H1 (cell line): ENCODE results near the gene SNX24. TPM values are rescaled to one million over a fixed set of nuclear protein-coding genes. Genes with fewer than 3 reads are reported as not detected.

ENCODE experiments used
- CTCF ChIA-PET: fragments of 300-600 bp; sonication (Branson Sonifier 250); formaldehyde crosslinking; loops from one replicate; lab custom pipeline; 2021; ENCODE audit not compliant: partially characterized antibody; lab: Charles Lee
- POLR2A ChIA-PET: fragments of 300-600 bp; sonication (Branson Sonifier 250); formaldehyde crosslinking; loops from one replicate; lab custom pipeline; 2021; ENCODE audit warnings: inconsistent platforms; ENCODE audit not compliant: partially characterized antibody; lab: Charles Lee
- DNase-seq, 2 experiments: peaks; one replicate each; pipeline versions ENCODE4 v3.0.0 to v3.0.0-alpha.2; 2010 to 2022; ENCODE audit warnings: low spot score in 2 of 2, low read depth in 1 of 2, mixed read lengths in 1 of 2
- FAIRE-seq: peaks from 2 replicates; lab custom pipeline; 2011; peaks lifted over from hg19 to GRCh38; lab: Jason Lieb, UNC
- H2AFZ ChIP-seq: 2 replicates; pipeline ENCODE4 v1.8.1; 2012; ENCODE audit warnings: low read length, inconsistent platforms
- H2AK5ac ChIP-seq: 2 replicates; pipeline ENCODE4 v1.6.1; 2013; ENCODE audit warnings: low read depth, low read length
- H2BK120ac ChIP-seq: replicated peaks from 2 replicates; pipeline ENCODE3; 2013; ENCODE audit warnings: low read depth, low read length, inconsistent platforms
- H2BK12ac ChIP-seq: 2 replicates; pipeline ENCODE4 v1.6.1; 2013; ENCODE audit warnings: low read depth, low read length
- H2BK15ac ChIP-seq: 2 replicates; pipeline ENCODE4 v1.6.1; 2013; ENCODE audit warnings: low read length
- H2BK20ac ChIP-seq: 2 replicates; pipeline ENCODE4 v1.6.1; 2013; ENCODE audit warnings: low read length
- H2BK5ac ChIP-seq: 2 replicates; pipeline ENCODE4 v1.6.1; 2013; ENCODE audit warnings: low read depth, low read length
- H3K14ac ChIP-seq: 2 replicates; pipeline ENCODE4 v1.6.1; 2013; ENCODE audit warnings: inconsistent platforms; ENCODE audit not compliant: insufficient read length
- H3K18ac ChIP-seq: 2 replicates; pipeline ENCODE4 v1.6.1; 2013; ENCODE audit warnings: low read length; ENCODE audit errors: extremely low read depth
- H3K23ac ChIP-seq: 2 replicates; pipeline ENCODE4 v1.6.1; 2013; ENCODE audit warnings: inconsistent platforms; ENCODE audit not compliant: insufficient read length
- H3K23me2 ChIP-seq: 2 replicates; pipeline ENCODE4 v1.6.1; 2013; ENCODE audit warnings: low read depth, low read length
- H3K27ac ChIP-seq: 2 replicates; pipeline ENCODE4 v1.6.1; 2011; ENCODE audit warnings: low read depth, low read length, inconsistent platforms
- H3K27me3 ChIP-seq, 4 experiments: replicated peaks in 1 of 4; 1 replicate in 1 of 4; 2 replicates in 3 of 4; pipeline versions ENCODE4 v1.6.1 to v1.8.1; 2011 to 2013; ENCODE audit warnings: low read length in 3 of 4, mild to moderate bottlenecking in 3 of 4, inconsistent platforms in 2 of 4, mixed read lengths in 2 of 4, moderate library complexity in 1 of 4; ENCODE audit not compliant: control insufficient read depth in 3 of 4, insufficient read depth in 3 of 4; ENCODE audit errors: extremely low read depth in 1 of 4
- H3K36me3 ChIP-seq, 4 experiments: 2 replicates each; pipeline versions ENCODE4 v1.6.1 to v1.8.1; 2011 to 2013; ENCODE audit warnings: mild to moderate bottlenecking in 4 of 4, low read length in 3 of 4, moderate library complexity in 2 of 4, control low read depth in 1 of 4, inconsistent platforms in 1 of 4; ENCODE audit not compliant: insufficient read depth in 4 of 4, control insufficient read depth in 2 of 4
- H3K4ac ChIP-seq: replicated peaks from 2 replicates; pipeline ENCODE3; 2013; ENCODE audit warnings: low read length, low read depth, mixed read lengths, inconsistent platforms; ENCODE audit not compliant: insufficient read length
- H3K4me1 ChIP-seq, 4 experiments: replicated peaks in 1 of 4; 1 replicate in 1 of 4; 2 replicates in 3 of 4; pipeline versions ENCODE4 v1.6.1 to v1.8.1; 2011 to 2013; ENCODE audit warnings: low read length in 3 of 4, inconsistent platforms in 2 of 4, mixed read lengths in 1 of 4; ENCODE audit not compliant: insufficient read depth in 4 of 4, control insufficient read depth in 3 of 4
- H3K4me2 ChIP-seq, 2 experiments: 2 replicates each; pipeline versions ENCODE4 v1.6.1 to v1.8.1; 2011 to 2013; ENCODE audit warnings: low read depth in 2 of 2, low read length in 2 of 2, control low read depth in 1 of 2, inconsistent platforms in 1 of 2, mild to moderate bottlenecking in 1 of 2; ENCODE audit not compliant: insufficient read depth in 1 of 2
- H3K4me3 ChIP-seq, 4 experiments: fragments of 200-600, 300-600 bp in 1 of 4; sonication (generic), shearing (Covaris generic), sonication (Bioruptor Twin) in 1 of 4; 2 replicates each; pipeline versions ENCODE4 v1.5.1 to v1.8.1; 2011 to 2016; ENCODE audit warnings: low read length in 4 of 4, low read depth in 3 of 4, control low read depth in 2 of 4, inconsistent platforms in 2 of 4, mild to moderate bottlenecking in 2 of 4, mixed read lengths in 1 of 4, moderate library complexity in 1 of 4; ENCODE audit not compliant: insufficient read depth in 2 of 4; ENCODE audit errors: extremely low read depth in 1 of 4
- H3K56ac ChIP-seq: replicated peaks from 2 replicates; pipeline ENCODE3; 2013; ENCODE audit warnings: low read depth, mild to moderate bottlenecking, mixed read lengths, low read length, inconsistent platforms; ENCODE audit not compliant: insufficient read length
- H3K79me1 ChIP-seq: 2 replicates; pipeline ENCODE4 v1.6.1; 2013; ENCODE audit warnings: low read depth, low read length, control low read depth
- H3K79me2 ChIP-seq, 2 experiments: 2 replicates each; pipeline versions ENCODE4 v1.6.1 to v1.8.1; 2012 to 2013; ENCODE audit warnings: low read length in 2 of 2, mild to moderate bottlenecking in 2 of 2, inconsistent platforms in 1 of 2; ENCODE audit not compliant: insufficient read depth in 2 of 2, control insufficient read depth in 1 of 2
- H3K9ac ChIP-seq, 4 experiments: replicated peaks in 1 of 4; 1 replicate in 1 of 4; 2 replicates in 3 of 4; pipeline versions ENCODE4 v1.6.1 to v1.8.1; 2011 to 2013; ENCODE audit warnings: low read depth in 3 of 4, low read length in 3 of 4, control low read depth in 2 of 4, mild to moderate bottlenecking in 2 of 4, moderate library complexity in 2 of 4, inconsistent platforms in 1 of 4; ENCODE audit errors: extremely low read depth in 1 of 4
- H3K9me3 ChIP-seq, 2 experiments: 2 replicates each; pipeline versions ENCODE4 v1.6.1 to v1.8.1; 2012 to 2013; ENCODE audit warnings: mild to moderate bottlenecking in 2 of 2, moderate library complexity in 2 of 2, control low read depth in 1 of 2, inconsistent platforms in 1 of 2, low read depth in 1 of 2, low read length in 1 of 2, mixed read lengths in 1 of 2; ENCODE audit not compliant: insufficient read depth in 2 of 2
- H4K20me1 ChIP-seq, 2 experiments: replicated peaks in 1 of 2; 2 replicates each; pipeline versions ENCODE3 to v1.8.1; 2011 to 2013; ENCODE audit warnings: inconsistent platforms in 2 of 2, low read length in 2 of 2, mild to moderate bottlenecking in 1 of 2; ENCODE audit not compliant: insufficient read depth in 2 of 2, control insufficient read depth in 1 of 2
- H4K5ac ChIP-seq: 2 replicates; pipeline ENCODE4 v1.6.1; 2013; ENCODE audit warnings: low read length, low read depth, mixed read lengths, inconsistent platforms; ENCODE audit not compliant: insufficient read length
- H4K8ac ChIP-seq: 2 replicates; pipeline ENCODE4 v1.8.0; 2013; ENCODE audit warnings: mild to moderate bottlenecking, moderate library complexity, low read length, inconsistent platforms; ENCODE audit not compliant: insufficient read depth; ENCODE audit errors: extremely low read depth
- H4K91ac ChIP-seq: replicated peaks from 2 replicates; pipeline ENCODE3; 2013; ENCODE audit warnings: low read length, mixed read lengths, inconsistent platforms; ENCODE audit not compliant: insufficient read length
- WGBS, 2 experiments: shearing (Covaris generic) in 1 of 2; methylation state at CpG; one replicate each; pipeline versions ENCODE4 v1.1.6 to v1.1.7; 2013 to 2015; ENCODE audit warnings: low lambda C conversion rate in 2 of 2, mixed read lengths in 2 of 2, inconsistent platforms in 1 of 2, low coverage in 1 of 2, missing lambda C conversion rate in 1 of 2; ENCODE audit not compliant: insufficient replicate concordance in 2 of 2, insufficient coverage in 1 of 2, insufficient read length in 1 of 2; ENCODE audit errors: extremely low coverage in 1 of 2, missing lambda C conversion rate in 1 of 2; 5-methylcytosine and 5-hydroxymethylcytosine counted together
- polyA plus RNA-seq, 7 experiments: library from polyadenylated mRNA; depleted of rRNA in 3 of 7; stranded (reverse) in 5 of 7; unstranded in 2 of 7; fragments of >200 nt in 5 of 7; fragments of 200-250 nt in 2 of 7; gene quantifications; 1 replicate in 5 of 7; 2 replicates in 1 of 7; 4 replicates in 1 of 7; pipeline versions ENCODE4 v1.2.1 to v1.2.3, GENCODE V29; 2011 to 2013; ENCODE audit warnings: missing spikeins in 2 of 7, mixed read lengths in 2 of 7
- total RNA-seq: library from RNA; stranded (reverse); fragmentation: NEBNext Ultra II Directional; extraction: Animal tissue kit (Norgen Biotek cat#: 25700); gene quantifications from 2 replicates; pipeline ENCODE4 v1.2.1, GENCODE V29; 2021

Gene SNX24
- total and polyA plus RNA-seq, 2 of the 8 experiments (the other 6 are each of a cell fraction or from before 2014, with no cell fraction given) = 7.3 to 14.3 TPM

- H4K91ac ChIP-seq = no peak overlapping the region
- H2BK120ac ChIP-seq = no peak overlapping the region
- H3K27ac ChIP-seq = no peak overlapping the region
- H3K79me1 ChIP-seq = no peaks in the 10 kb centered on the region
- no peaks in the 10 kb centered on the region for H4K20me1 ChIP-seq
- no peak overlapping the region for H2BK12ac ChIP-seq
- no peaks in the 10 kb centered on the region for H3K27me3 ChIP-seq
- peak overlapping the region; percentile 49 to 59 for H3K4me2 ChIP-seq
- no peak overlapping the region for H3K18ac ChIP-seq
- DNase-seq (no peak), FAIRE-seq (peak; percentile 32)
- no peak overlapping the region for H4K8ac ChIP-seq
- no peak overlapping the region for H2BK20ac ChIP-seq
- peak overlapping the region in 1 of 4 experiments; percentile 18; a peak in 1 of 8 replicates for H3K4me3 ChIP-seq
- H3K9me3 ChIP-seq = no peaks in the 10 kb centered on the region
- peaks cover 0 to 10% (median 2%) of the 10 kb centered on the region in 4 experiments; a peak in 4 of 7 replicates for H3K4me1 ChIP-seq
- H3K14ac ChIP-seq = no peak overlapping the region
- no peak overlapping the region for H2BK15ac ChIP-seq
- no peak overlapping the region for H4K5ac ChIP-seq
- 30% methylated on average over 7 of the region's 7 CpGs; no CpG with 5 or more reads in 1 of the 2 experiments for WGBS, 2 experiments
- peak overlapping the region in 1 of 4 experiments; percentile 34; a peak in 1 of 7 replicates for H3K9ac ChIP-seq
- no peak overlapping the region for H3K23ac ChIP-seq
- H2BK5ac ChIP-seq = no peak overlapping the region
- H3K23me2 ChIP-seq = no peaks in the 10 kb centered on the region
- ChIA-PET POLR2A (interaction anchor here (1.2 to 1.3 kb wide), 2 partner anchors 71 to 114 kb away, joined by 3 to 4 read pairs; no protein-coding TSS in a partner anchor), CTCF (interaction anchor here (2.5 kb wide), 1 partner anchor 101 kb away, joined by 10 read pairs; no protein-coding TSS in a partner anchor)
- H3K36me3 ChIP-seq = no peaks in the 10 kb centered on the region
- H3K79me2 ChIP-seq = no peaks in the 10 kb centered on the region
- no peak overlapping the region for H2AFZ ChIP-seq
- no peak overlapping the region for H2AK5ac ChIP-seq
- H3K4ac ChIP-seq = no peak overlapping the region
- H3K56ac ChIP-seq = no peak overlapping the region
Observed at GRCh38 chr5:122997294-122997693, 151.9 kb downstream of the SNX24 start.
